ENCODE results near the gene HMOX2.
A peak's percentile ranks its signal among the peaks of the same experiment; 100 is the strongest.

Gene HMOX2

GRCh38 chr16:4467916-4468315 lies 8.3 kb upstream of the HMOX2 start:
- Histone ChIP-seq H4K20me1 (ENCODE audit: control insufficient read depth, insufficient read depth, low read depth, low read length) (no peaks in the 10 kb centered on the region), H3F3A (ENCODE audit: control insufficient read depth, insufficient read depth) (peaks cover 2% of the 10 kb centered on the region; the same call in 1 of the 2 replicates), H3K4me2 (ENCODE audit: low read length) (no peak overlapping the region), H3K79me2 (ENCODE audit: control insufficient read depth, low read length) (peaks cover 18% of the 10 kb centered on the region), H3K27me3 (ENCODE audit: control insufficient read depth, low read length) (no peaks in the 10 kb centered on the region), H3K9me3 (ENCODE audit: control insufficient read depth, insufficient read depth, low read length) (no peaks in the 10 kb centered on the region), H3K36me3 (ENCODE audit: control insufficient read depth, low read length) (peaks cover 55% of the 10 kb centered on the region), H3K27ac (ENCODE audit: low read depth, low read length) (no peak overlapping the region), H3K4me3 (ENCODE audit: low read length) (no peak overlapping the region), H3K4me1 (ENCODE audit: control insufficient read depth, low read length) (peaks cover 3% of the 10 kb centered on the region), H3K9me2 (replicated peaks; ENCODE audit: control insufficient read depth, low read length) (no peaks in the 10 kb centered on the region)
- no peak for TF ChIP-seq EZH2phosphoT487 (IDR thresholded peaks at IDR 0.05; ENCODE audit: borderline replicate concordance, low read length)
- no peak for TF ChIP-seq CTCF (IDR thresholded peaks at IDR 0.05; ENCODE audit: low read depth, low read length, poor library complexity, severe bottlenecking)

GRCh38 chr16:4468972-4469371 lies 7.2 kb upstream of the HMOX2 start:
- Histone ChIP-seq H3K27me3 (ENCODE audit: control insufficient read depth, low read length) (no peaks in the 10 kb centered on the region), H3K4me3 (ENCODE audit: low read length) (no peak overlapping the region), H3K4me1 (ENCODE audit: control insufficient read depth, low read length) (peaks cover 10% of the 10 kb centered on the region), H3K36me3 (ENCODE audit: control insufficient read depth, low read length) (peaks cover 49% of the 10 kb centered on the region), H3K79me2 (ENCODE audit: control insufficient read depth, low read length) (peaks cover 28% of the 10 kb centered on the region), H3K9me2 (replicated peaks; ENCODE audit: control insufficient read depth, low read length) (no peaks in the 10 kb centered on the region), H3K9me3 (ENCODE audit: control insufficient read depth, insufficient read depth, low read length) (no peaks in the 10 kb centered on the region), H3K4me2 (ENCODE audit: low read length) (no peak overlapping the region), H3F3A (ENCODE audit: control insufficient read depth, insufficient read depth) (peaks cover 7% of the 10 kb centered on the region; the same call in 1 of the 2 replicates), H3K27ac (ENCODE audit: low read depth, low read length) (no peak overlapping the region), H4K20me1 (ENCODE audit: control insufficient read depth, insufficient read depth, low read depth, low read length) (no peaks in the 10 kb centered on the region)
- TF ChIP-seq EZH2phosphoT487 (IDR thresholded peaks at IDR 0.05; ENCODE audit: borderline replicate concordance, low read length) (no peak), CTCF (IDR thresholded peaks at IDR 0.05; ENCODE audit: low read depth, low read length, poor library complexity, severe bottlenecking) (no peak)

- peak overlapping the region; percentile 15; the same call in 1 of the 2 replicates for H3K4me2 ChIP-seq (ENCODE audit: low read length)
- peaks cover 18% of the 10 kb centered on the region for H3F3A ChIP-seq (ENCODE audit: control insufficient read depth, insufficient read depth)
- no peak overlapping the region for H3K27ac ChIP-seq (ENCODE audit: low read depth, low read length)
- no peaks in the 10 kb centered on the region for H3K27me3 ChIP-seq (ENCODE audit: control insufficient read depth, low read length)
- H3K4me1 ChIP-seq (ENCODE audit: control insufficient read depth, low read length): peaks cover 22% of the 10 kb centered on the region
- TF ChIP-seq EZH2phosphoT487 (IDR thresholded peaks at IDR 0.05; ENCODE audit: borderline replicate concordance, low read length) (no peak), CTCF (IDR thresholded peaks at IDR 0.05; ENCODE audit: low read depth, low read length, poor library complexity, severe bottlenecking) (no peak)
- H3K79me2 ChIP-seq (ENCODE audit: control insufficient read depth, low read length): peaks cover 48% of the 10 kb centered on the region
- no peaks in the 10 kb centered on the region for H4K20me1 ChIP-seq (ENCODE audit: control insufficient read depth, insufficient read depth, low read depth, low read length)
- H3K4me3 ChIP-seq (ENCODE audit: low read length): no peak overlapping the region
- no peaks in the 10 kb centered on the region for H3K9me2 ChIP-seq (replicated peaks; ENCODE audit: control insufficient read depth, low read length)
- H3K36me3 ChIP-seq (ENCODE audit: control insufficient read depth, low read length): peaks cover 31% of the 10 kb centered on the region
- H3K9me3 ChIP-seq (ENCODE audit: control insufficient read depth, insufficient read depth, low read length): no peaks in the 10 kb centered on the region
Observed at GRCh38 chr16:4471869-4472268, 4.3 kb upstream of the HMOX2 start.
